GM21390 (cell line): ENCODE data around the gene SLC12A6.
A peak's percentile ranks its signal among the peaks of the same experiment; 100 is the strongest.
"Not testable (repeated sequence)": the region's sequence is repeated elsewhere in the genome, so short reads cannot be mapped to it uniquely, and the experiment has no call there.

Source experiments
- ATAC-seq: cut with Tn5 transposase; IDR thresholded peaks from one replicate; pipeline ENCODE4 v1.9.1; 2021; ENCODE audit not compliant: unreplicated experiment

SLC12A6 gene

DNA sequence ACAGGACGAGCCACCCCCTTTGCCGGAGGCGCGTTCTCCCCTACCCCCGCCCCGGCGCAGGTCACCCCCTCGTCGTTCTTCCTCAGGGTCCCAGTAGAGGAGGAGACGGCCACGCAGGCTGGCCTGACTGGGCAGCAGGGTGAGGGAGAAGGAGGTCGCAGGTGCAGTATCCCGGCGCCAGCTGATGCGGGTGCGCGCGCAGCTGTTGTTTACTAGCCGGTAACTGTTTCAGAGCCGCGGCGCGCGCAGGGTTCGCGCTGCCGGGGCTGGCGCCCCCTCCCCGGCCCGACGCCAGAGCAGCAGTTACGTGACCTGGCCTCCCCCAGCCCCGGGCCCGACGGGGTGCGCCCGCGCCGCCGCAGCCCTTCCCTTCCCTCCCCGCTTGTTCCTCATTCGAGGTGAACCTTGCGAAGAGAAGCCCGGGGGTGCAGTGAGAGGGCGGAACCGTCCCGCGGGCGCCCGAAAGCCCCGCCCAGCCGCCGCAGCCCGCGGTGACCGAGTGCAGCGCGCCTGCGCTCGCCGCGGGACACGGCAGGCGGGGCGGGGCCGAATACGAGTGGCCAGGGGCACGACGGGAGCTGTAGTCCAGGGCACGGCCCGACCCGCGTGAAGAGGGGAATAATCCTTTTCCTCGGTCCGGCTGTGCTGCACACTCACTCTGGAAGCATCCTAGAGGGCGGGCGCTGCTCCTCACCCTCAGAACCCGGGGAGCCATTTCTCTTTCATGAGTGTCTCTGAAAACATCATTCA lies at the start of gene SLC12A6:
Gene SLC12A6 (minus strand): TSS at position 225 of the 750 bp plus-strand sequence. CDS start 1,101 bp downstream, outside the sequence.
- peak; percentile 59 for ATAC-seq

GRCh38 chr15:34381829-34382521 lies 44.4 kb upstream of the SLC12A6 start:
- not testable (repeated sequence) for ATAC-seq

DNA sequence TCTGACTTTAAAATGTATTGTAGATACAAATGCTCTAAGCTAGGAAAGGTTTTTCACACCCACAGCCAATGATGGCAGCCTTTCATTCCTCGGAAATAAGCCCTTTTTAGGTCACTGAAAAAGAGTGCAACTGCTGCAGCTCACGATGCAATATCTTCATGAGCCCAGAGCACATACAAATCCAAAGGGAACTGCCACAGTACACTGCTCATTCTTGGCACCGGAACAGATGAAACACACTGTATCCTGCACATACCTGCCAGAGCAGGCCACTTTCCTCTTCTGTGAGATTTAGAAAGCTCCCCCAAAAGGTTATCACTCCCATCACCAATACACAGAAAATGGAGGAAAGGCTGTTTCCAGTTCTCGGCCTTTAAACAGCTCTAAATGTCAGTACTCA lies 42.9 kb upstream of the SLC12A6 start:
- not testable (repeated sequence) for ATAC-seq

GRCh38 chr15:34376856-34377255 lies 39.3 kb upstream of the SLC12A6 start:
- ATAC-seq: no peak

- not testable (repeated sequence) for ATAC-seq
Observed at GRCh38 chr15:34375541-34375940, 38.0 kb upstream of the SLC12A6 start.

GRCh38 chr15:34374816-34375215 lies 37.2 kb upstream of the SLC12A6 start:
- ATAC-seq: no peak

DNA sequence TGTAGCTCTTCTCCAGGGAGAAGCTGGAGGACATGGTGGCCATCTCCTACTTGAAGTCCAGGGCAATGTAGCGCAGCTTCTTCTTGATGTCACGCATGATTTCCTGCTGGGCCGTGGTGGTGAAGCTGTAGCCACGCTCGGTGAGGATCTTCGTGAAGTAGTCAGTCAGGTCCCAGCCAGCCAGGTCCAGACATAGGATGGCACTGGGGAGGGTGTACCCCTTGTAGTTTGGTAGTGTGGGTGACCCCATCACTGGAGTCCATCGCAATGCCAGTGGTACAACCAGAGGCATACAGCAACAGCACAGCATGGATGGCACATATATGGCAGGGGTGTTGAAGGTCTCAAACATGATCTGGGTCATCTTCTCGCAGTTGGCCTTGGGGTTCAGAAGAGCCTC lies 36.4 kb upstream of the SLC12A6 start:
- ATAC-seq: no peak

DNA sequence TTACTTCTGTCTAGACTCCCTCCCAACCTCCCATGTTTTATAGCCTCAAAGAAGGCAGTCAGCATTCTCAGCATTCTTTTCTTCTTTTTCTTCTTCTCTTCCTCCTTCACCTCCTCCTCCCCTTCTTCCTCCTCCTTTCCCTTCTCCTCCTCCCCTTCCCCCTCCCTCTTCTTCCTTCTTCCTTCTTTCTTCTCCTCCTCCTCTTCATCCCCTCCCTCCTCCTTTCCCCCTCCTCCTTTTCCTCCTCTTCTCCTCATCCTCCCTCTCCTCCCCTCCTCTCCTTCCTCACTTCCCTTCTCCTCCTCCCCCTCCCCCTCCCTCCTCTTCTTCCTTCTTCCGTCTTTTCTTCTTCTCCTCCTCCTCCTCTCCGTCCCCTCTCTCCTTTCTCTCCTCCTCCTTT lies 33.1 kb upstream of the SLC12A6 start:
- ATAC-seq: no peak

DNA sequence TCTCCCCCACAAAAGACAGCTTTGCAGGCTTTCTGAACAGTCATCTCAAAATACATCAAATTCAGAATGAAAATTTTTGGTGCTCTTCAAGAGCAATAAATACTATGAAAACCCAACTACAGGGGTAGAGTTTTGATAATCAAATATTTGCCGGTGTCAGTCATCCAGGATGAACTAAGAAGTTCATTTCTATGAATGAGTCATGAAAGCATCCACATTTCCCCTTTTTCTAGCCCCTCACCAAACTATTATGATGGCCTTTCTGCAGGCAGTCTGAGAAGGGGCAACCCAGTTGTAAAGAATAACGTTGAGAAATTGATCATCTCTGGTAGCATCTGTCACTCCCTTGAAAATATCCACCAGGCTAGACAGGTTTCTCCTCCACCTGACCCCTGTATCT lies 32.5 kb upstream of the SLC12A6 start:
- no peak for ATAC-seq

DNA sequence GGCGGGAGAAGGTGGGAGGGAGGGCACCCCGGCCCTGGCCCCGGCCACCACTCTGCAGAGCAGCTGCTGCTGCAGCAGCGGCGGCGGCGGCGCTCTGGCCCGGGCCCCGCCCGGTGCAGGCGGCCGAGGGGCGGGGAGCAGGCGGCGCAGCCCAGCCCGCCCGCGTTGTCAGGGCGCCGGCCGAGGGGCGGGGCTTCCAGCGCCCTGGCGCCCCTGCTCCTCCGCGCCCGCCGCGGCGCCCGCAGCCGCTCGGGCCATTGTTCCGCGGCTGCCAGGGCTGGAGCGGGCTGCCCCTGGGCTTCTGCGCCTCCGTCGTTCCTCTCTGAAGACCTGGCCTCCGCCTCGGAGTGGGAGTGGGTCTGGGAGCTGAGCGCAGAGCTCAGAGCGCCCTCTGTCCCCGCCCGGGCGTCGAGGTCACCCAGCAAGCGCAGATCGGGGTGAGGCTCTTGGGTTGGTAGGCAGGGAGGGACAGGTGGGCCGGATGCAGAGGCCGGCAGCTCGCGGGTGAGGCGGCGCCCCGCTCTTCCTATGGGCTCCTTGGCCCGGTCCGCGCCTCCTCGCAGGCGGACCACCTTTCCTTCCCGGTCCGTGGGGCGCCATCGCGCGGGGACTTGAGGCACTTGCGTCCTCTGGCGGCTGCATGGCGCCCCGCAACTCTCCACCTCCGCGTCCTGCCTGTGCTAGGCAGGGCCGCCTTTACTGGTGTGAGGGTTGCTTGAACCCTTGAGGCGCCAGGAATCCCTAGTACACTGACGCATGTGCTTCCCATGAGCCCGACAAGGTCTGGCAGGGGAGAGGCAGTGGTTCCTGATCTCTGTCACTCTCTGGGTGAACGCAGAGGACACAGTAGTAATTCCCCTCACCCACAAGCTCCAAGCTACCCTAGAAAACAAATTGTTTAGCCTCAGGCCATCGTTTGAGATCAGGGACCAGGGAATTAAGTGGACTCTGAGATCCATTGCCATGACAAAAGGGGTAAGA lies 29.8 kb upstream of the SLC12A6 start, which contains the start of gene LPCAT4:
Gene LPCAT4 (minus strand): TSS at position 96 of the 981 bp plus-strand sequence. CDS start 96 bp downstream, outside the sequence.
- peak; percentile 71 for ATAC-seq

GRCh38 chr15:34366271-34367065 lies 28.9 kb upstream of the SLC12A6 start:
- ATAC-seq: no peak

GRCh38 chr15:34365836-34366235 lies 28.3 kb upstream of the SLC12A6 start:
- no peak for ATAC-seq

DNA sequence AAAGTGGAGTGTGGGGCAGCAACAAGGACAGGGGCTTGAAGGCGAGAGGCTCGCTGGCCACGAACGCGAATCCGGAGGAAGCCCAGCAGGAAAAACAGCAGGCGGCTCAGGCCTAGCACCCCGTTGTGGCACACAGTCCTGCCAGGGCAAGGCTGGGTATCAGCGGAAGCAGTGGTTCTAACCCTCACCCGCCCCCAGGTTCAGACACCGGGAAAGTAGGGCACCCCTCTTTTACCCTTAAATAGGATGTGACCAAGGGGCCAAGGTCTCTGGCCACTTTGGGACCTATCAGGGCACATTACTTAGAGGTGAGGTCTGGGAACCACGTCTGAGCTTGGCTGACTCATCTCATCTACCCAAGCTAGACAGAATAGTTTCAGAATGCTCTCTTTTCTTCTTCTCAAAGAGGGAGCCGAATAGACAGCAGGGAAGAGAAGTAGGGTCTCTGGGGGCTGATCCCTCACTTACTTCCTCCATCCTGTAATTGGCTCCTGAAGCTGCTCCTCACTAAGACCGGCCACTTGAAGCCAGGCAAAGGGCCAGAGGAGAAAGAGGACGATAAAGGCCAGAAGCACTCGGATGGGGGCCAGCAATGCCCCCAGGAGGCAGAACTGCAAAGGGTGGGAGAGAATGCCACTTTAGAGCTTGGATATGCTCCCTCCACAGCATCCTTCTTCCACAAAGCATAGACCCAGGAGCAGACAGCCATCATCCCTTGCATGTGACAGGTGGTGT lies 27.7 kb upstream of the SLC12A6 start:
- no peak for ATAC-seq

DNA sequence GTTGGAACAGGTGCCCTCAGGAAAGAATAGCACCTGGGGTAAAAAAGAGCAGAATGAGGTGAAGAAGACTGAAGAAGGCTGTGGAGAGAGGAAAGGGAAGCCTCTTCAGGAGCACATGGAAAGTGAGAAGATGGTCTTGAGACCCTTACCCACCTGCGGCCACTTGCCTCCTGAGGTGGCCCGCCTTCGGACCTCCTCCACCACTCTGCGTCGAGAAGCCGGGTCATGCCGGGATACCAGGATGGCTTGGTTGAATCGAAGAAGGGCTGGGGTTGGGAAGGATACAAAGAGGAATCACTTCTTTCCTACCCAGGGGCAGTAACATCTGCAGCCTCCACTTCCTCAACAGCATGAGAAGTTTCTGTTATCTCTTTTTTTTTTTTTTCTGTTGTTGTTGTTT lies 26.5 kb upstream of the SLC12A6 start:
- ATAC-seq: no peak

DNA sequence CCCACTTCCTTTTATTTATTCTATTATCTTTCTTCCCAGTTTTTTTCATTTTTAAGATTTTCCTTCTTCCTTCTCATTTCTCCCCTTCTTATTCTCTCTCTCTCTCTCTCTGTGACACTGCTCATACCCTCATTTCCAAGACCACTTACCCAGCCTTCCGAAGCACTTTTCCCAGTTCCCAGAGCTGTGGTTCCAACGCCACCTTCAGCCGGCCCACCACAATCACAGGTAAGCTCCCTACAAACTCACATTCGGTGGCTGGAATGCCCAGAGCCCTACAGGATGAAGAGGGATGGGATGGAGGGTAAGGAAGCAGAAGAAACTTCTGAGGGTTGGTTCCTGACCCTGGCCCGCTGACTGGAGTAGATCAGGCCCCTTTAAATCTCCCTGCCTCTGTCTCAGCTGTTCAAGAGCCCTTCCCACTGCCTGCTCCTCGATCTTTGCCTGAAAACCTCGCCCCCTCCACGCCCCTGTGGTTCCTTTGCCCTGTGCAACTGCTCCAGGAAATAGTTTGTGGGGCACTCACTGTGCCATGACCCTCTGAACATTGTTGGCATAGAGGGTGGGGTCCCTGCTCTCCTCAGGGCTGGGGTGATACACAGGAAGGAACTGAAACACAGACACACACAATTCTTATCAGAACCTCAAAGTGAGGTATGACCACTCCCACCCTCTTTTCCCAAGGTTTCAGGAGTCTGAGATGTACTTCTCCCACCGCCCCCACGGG lies 24.6 kb upstream of the SLC12A6 start:
- no peak for ATAC-seq

DNA sequence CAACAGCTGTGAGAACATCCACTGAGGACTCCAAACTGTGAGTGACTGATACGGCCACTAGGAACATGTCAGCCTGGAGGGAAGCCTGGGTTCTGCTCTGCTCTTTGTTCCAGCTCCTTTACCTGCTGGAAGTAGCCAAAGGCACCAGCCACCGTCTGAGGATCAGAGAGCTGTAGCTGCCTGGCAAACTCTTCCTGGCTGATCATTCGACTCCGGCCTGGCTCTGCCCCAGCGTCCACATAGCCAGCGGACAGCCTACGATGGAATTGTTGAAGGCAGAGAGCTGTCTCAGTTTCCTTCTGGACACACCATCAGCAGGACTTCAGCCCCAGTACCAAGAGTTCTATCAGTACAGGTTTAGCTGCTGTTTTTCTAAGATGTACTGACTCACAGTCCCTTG lies 23.7 kb upstream of the SLC12A6 start:
- ATAC-seq: no peak

GRCh38 chr15:34360298-34360697 lies 22.7 kb upstream of the SLC12A6 start:
- ATAC-seq: no peak

GRCh38 chr15:34359416-34359815 lies 21.8 kb upstream of the SLC12A6 start:
- ATAC-seq: no peak

DNA sequence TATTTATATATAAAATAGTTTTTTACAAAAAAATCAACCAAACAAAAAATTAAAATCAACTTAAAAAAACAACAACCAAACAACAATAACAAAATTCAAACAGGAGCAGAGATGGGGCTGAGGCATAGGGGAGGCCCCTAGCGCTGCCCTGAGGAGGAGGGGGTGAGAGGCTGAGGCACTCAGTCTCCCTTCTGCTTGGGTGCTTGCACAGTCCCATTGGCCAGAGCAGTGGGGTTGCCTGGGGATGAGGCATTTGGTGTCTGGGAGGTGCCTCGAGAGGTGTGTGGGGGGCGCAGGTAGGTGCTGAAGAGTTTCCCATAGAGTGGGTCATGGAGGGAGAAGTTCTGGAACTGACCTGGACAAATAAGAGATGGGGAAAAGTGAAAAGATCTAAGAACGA lies 21.4 kb upstream of the SLC12A6 start:
- ATAC-seq: no peak
